Right renal cortex interstitium (tissue), 3 donors: Measurements from ENCODE around the gene SCNN1A. TPM values are rescaled to one million over a fixed set of nuclear protein-coding genes. Genes with fewer than 3 reads are reported as not detected.

Experiments used
- DNase-seq, 3 donors: peaks; one replicate each; pipeline ENCODE4 v3.0.0-alpha.2; 2013; ENCODE audit warnings: low read depth in 3 of 3, low spot score in 2 of 3
- polyA plus RNA-seq, 3 donors: library from polyadenylated mRNA; unstranded; fragments of 120-200 nt; gene quantifications; one replicate each; pipeline ENCODE4 v1.2.1, GENCODE V29; 2013; ENCODE audit not compliant: insufficient read length in 3 of 3

The SCNN1A gene
- polyA plus RNA-seq, 3 donors: 68.1 to 74.0 (median 70.4) TPM

DNA sequence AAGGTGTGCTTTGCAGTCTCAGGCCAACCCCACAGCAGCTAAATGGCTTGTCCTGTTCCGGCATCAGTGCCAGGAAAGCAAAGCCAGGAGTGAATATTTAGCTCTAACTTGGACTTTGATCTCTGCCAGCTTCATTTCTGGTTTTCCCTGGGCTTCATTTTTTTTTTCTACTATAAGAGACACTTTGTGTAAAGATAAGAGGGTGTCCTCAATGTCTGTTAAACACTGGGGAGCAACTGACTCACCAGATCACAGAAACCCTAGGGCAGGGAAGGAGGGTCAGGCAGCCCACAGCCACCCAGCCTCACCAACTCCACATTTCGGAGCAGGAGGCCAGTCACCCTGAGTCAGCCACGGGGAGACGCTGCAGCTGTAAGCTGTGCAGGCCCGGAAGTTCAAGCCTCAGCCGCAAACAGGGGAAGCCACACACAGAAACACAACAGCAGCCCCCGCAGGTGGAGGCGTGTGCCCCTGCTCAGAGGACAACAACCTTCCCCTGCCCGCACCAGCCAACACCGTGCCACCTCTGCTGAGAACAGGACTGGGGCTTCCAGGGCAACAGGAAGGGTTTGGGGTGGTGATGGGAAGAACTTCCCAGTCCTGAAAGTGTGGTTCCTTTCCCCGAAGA is 39.8 kb downstream of the SCNN1A start:
- no peak for DNase-seq

DNA sequence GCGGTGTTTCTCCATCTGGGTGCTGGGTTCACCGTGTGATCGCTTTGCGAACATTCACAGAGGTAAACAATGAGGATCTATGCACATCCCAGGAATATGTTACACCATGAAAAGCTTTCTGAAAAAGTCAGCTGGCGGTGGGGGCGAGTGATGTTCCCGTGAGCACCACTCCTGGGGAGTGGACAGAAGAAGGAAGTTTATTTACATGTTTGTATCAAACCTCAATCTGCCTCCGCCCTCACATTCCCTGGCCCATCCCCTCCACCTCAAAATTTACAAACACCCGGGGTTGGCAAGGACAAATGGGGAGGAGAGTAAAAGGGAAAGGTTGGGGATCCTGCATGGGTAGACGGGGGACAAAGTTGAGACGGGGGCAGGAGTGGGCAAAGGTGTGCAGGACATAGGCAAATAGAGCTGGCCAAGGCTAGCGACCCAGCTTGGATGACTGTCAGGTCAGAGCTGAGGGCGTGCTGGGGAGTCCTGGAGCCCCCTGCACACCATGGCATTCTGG is 40.4 kb downstream of the SCNN1A start:
- no peak for DNase-seq

DNA sequence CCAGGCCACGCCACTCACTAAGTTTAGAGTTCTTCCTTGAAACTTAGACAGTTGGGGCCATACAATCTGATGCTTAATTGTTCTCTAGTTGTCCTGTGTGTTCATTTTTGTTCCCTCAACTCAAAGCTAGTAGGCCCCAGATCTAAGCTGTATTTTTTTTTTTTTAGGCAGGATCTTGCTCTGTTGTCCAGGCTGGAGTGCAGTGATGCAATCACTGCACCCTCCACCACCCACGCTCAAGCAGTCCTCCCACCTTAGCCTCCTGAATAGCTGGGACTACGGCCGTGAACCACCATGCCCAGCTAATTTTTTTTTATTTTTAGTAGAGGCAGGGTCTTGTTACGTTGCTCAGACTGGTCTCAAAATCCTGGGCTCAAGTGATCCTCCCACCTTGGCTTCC is 41.0 kb downstream of the SCNN1A start:
- DNase-seq: no peak

DNA sequence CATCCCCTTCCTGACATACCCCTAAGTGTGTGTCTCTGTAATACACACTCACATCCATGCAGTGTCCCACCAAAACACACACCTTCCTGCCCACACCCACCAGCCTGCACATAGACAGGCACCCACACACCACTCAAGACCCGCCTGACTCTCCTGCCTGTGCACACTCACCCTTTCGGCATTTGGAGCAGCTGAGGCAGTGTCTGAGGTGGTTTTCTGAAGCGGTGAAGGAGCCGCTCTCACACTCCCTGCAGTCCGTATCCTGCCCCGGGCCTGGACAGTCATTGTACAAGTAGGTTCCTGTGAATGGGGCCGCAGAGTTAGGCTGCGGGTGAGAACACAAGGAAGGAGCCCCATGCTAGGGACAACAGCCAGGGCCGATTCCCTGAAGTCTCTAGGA is 41.8 kb downstream of the SCNN1A start:
- no peak for DNase-seq

DNA sequence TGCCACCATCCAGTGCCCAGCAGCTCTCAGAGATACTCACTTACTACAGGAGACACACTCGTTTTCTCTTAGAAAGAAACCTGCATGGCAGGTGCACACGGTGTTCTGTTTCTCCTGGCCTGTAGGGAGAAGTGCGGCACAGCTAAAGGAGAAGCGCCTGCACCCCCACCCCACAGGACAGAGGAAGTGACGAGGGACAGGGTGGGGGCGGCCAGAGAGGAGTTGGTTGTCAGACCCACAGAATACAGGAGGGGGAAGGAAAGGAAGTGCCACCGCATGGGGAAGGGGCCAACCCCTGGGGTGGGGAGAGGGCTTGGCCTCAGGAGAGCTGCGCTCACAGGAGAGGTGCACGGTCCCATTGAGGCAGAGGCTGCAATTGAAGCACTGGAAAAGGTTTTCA is 42.3 kb downstream of the SCNN1A start:
- DNase-seq: no peak

DNA sequence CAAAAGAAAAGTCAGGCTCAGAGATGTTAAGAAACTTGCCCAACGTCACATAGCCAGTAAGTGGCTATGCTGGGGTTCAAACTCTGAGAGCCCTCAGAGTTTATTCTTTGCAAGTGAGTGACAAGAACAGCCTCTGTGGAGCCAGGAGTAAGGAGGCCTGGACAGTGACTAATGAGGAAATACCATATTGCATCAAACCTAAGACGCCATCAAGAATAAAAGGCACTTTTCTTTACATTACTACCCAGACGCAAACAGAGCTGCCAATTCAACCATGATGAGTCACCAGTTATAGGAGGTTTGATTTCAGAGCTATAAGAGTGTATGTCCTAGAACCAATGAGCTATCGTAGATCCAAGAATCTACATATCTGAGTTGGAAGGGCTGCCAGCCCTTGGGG is 42.9 kb downstream of the SCNN1A start:
- DNase-seq: no peak

DNA sequence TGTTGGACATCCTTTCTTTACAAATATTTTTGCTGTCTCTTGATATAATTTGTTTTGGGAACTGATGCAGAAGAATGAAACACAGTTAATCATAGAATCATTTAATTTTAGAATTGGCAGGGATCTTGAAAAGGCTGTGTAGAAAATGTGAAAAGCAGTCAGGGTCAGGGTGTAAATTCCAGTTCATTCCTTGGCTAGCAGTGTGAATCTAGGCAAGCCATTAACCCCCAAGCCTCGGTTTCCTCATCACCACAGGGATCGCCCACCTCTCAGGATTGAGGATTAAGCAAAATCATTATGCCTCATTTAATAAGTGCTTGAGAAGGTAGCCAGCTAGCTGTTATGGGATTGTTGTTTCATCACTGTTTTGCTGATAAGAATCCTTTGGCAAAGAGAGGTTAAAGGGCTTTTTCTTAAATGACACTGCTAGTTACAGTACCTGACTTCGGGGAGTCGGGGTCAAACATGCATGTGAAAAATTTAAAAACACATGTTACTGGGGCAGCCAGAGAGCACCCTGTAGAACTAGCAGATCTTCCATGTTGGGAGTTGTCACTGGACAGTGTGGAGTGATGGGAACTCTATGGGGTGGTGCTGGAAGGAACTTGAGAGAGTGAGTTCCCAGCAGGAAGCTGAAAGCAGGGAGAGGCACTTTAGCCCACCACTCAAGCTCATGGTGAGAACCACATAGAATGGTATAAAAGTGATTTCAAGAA is 44.2 kb downstream of the SCNN1A start:
- no peak for DNase-seq

DNA sequence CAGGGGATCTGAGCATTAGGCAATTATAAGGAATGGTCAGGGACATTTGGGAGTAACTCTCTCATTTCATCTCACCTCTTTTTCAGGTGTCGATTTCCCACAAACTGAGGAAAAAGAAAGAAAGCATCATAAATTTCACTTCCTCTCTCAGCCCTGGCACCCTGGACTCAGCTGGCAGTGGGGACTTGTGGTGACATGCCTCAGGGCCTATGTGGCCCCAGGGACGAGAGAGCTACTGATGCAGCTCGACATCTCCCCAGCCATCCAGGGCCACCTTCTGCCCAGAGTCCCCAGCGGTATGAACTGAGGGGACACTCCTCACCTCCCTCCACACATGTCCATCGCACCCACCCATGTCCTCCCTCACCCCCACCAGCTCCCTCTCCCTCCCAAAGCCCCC is 45.2 kb downstream of the SCNN1A start:
- no peak for DNase-seq

DNA sequence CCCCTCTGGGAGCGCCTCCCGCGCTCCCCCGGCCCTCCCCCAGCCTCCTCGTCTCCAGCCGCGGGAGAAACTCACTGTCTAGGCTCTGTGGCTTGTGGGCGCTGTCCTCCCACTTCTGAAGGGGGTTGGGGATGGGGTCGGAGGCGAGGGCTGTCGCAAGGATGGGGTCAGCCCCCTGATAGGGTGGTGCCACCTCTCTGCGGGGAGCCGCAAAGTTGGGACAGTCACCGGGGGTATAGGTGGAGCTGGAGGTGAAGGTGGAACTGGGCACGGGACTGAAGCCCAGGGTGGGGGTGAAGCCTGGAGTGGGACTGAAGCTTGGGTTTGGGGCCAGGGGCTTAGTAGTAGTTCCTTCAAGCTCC is 45.7 kb downstream of the SCNN1A start:
- no peak for DNase-seq

DNA sequence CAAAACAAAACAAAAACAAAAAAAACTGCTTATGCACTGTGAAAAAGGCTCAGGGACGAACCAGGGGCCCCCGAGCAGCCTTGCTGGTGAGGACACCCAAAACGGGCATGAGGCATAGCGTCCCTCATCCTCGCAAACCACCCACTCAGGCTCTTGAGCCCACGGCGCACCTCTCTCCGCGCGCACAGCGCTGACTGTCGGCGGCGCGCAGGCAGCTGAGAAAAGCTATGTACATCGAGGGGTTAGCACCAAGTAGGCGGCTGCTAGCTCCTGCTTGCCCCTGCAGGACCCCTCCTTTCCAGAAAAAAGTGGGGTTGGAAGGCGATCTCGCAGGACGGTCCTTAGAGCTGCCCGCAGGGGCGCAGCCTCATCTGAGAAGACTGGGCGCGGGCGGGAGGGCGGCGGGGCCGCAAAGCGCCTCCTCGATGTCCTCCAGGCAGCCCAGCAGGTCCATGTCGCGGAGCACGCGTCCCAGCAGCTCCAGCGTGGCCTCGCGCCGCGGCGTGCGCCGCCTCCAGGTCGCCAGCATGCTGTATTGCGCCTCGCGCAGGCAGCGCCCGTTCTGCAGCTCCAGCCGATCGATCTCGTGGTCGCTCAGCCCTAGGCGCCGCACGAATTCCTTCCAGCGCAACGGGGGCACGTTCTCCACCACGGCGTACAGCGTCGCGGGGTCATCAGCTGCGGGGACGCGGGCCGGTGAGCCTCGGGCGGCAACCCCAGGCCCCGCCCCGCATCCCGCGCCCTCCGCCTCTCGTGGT is 46.2 kb downstream of the SCNN1A start:
- no peak for DNase-seq

DNA sequence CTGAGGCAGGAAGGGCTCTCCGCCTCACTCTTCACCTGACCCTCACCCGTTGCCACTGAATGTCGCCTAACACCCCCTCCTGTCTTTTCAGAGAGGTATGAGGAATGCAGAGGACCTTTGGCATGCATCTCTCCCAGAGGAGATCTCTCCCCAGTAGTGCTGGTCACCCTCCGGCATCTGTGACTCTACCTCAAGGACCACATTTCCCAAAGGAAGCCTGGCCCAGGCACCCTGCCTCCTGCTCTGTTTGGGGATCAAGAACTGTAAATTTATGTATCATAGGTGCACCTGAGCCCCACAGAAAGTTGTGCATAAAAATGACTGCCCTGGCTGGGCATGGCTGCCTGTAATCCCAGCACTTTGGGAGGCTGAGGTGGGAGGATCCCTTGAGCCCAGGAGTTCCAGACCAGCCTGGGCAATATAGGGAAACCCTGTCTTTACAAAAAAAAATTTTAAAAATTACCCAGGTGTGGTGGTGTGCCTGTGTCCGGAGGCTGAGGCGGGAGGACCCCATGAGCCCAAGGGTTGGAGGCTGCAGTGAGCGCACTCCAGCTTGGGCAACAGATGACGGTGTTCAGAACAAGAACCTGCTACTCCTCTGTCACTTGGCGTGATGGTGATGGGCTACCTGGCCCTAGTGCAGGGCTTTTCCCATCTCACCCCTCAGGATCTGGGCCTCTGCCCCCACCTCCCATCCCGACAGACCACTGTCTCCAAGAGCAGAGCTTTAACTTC is 47.2 kb downstream of the SCNN1A start:
- no peak for DNase-seq

DNA sequence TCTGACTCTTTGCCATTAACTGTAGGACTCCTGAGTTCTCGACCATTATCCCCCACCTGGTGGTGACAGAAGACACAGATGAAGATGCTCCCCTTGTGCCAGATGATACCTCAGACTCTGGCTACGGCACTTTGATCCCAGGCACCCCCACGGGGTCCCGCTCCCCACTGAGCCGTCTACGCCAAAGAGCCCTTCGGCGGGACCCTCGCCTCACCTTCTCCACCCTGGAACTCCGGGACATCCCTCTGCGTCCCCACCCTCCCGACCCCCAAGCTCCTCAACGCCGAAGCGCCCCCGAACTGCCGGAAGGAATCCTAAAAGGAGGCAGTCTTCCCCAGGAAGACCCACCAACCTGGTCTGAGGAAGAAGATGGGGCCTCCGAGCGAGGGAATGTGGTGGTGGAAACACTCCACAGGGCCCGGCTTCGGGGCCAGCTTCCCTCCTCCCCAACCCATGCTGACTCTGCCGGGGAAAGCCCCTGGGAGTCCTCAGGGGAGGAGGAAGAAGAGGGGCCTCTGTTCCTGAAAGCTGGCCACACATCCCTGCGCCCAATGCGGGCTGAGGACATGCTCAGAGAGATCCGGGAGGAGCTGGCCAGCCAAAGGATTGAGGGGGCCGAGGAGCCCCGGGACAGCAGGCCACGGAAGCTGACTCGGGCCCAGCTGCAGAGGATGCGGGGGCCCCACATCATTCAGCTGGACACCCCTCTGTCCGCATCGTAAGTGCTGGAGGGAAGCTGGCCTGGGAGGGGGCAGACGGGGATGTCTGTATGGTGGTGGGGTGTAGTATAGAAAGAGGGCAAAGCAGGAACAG is 47.9 kb downstream of the SCNN1A start:
- no peak for DNase-seq

DNA sequence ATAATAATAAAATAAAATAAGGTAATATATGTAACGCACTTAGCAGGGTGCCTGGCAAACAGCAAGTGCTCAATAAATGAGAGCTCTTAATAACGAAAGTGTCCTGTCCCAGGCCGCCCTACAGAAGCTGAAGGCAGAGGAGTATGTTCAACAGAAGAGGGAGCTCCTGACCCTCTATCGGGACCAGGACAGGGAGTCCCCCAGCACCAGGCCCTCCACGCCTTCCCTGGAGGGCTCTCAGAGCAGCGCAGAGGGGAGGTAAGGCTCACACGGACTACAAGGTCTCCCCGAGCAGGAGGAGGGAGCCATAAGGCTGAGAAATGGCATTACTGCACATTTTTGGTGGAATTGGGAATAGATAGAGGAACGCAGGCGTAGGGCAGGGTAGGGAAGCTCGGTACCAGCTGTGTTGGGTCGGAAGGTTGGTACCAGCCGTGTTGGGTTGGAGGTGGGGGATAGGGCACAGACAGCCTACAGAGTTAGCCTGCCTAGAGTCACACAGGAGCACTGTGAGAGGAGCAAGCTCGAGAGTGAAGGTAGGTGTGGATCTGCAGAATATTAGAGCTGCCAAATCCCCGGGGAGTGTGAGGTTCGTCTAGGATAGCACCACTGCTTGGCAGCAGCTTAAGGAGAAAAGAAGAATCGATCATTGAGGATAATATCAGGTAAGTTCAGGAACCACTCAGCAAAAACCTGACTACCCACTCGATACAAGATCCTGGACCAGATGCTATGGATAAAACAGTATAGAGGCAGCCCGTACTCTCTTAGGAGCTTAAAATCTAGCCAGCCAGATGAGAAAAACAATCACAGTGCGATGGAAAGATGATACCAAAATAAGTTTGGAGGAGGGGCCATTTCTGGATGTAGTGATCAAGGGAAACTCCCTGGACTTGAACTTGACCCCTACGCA is 48.8 kb downstream of the SCNN1A start:
- no peak for DNase-seq

DNA sequence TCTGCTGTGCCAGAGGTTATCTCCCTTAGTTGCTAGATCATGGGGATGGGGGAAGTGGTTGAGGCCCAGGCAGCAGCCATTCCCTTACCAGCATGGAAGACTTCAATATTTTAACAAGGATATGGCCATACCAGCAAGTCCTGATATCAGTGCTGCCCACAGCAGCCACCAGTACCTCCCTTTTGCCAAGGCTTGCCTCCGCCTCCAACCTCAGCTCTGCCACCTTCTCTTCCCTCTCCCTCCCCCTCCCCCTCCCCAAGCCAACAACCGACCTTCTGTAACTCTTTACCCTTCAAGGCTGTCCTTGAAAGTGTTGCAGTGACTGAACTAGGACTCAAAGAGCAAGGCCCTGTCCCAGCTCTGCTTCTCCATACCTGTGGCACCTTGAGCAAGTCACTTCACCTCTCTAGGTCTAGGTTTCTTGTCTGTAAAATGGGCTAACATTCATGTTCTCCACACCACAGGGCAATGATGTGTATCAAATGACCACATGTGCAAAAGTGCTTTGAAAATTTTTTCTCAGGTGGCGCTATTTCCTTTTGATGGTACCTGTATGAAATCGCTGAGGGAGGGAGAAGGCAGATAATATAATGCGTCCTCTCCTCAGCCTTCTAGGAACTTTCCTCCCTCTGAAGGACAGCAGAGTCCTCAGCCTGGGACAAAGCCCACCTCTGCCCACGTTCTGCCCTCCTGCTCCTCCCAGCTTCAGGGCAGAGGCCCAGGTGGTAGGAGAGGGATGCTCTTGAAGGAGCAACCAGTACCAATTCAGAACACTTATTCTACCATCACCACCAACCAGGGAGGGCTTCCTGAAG is 50.2 kb downstream of the SCNN1A start:
- DNase-seq: no peak

DNA sequence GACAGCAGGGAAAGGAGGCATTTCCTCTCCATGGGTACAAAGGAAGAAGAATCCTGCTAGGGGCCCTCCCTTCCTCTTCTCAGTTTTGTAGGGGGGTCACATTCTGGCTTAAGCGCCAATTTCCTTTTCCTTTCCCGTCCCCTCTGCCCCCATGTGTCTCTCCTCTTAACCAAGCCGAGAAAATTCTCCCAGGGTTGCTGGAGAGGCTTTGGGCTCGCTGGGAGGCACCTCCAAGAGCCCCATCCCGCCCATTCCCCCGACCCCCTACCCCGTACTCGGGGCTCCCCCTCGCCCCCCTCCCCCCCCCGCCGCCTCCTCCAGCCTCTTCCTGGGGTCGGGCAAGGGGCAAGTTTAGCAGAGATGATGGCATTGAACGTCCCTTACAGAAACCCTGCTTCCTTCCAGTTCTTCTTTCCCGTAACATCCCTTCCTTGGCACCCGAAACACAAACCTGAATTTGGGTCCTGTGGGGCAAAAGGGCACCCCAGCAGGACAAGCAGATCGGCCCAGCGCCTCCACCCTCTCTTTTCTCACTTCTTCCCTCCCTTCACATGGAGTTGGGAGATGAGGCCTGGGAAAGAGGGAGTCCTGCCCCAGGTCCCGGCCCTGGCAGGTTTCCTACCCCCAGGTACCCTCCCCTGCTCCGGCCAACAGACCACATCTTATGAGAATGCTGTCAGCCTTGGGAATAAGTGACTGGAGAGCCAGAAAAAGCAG is 51.2 kb downstream of the SCNN1A start:
- no peak for DNase-seq

DNA sequence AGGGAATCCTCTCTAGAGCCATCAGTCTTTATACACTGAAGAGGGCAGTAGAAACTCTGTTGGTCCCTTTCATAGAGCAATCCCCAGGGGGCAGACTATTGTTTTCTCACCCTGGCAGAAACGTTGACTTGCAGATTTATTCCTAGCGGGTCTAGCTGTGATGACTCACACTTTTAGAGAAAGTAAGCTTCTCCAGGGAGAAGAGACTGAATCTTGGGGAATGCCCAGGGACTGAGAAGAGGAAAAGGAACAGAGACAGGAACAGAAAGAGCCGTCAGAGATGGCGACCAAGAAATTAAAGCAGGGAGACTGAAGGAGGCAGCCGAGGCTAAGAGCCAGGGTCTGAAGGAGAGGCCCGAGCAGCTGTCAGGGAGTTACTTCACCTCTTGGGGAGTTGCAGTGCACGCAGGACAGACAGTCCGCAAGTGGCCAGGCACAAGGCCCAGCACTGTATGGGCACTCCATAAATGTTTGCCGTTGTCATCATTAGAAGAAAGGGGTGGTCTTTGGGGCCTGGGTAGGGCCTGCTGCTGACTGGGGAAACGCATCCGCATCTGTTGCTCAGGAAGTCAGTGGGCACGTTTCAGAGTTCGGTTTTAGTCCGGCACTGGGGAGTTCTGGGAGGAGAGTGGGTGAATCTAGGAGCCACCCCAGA is 51.9 kb downstream of the SCNN1A start:
- no peak for DNase-seq

DNA sequence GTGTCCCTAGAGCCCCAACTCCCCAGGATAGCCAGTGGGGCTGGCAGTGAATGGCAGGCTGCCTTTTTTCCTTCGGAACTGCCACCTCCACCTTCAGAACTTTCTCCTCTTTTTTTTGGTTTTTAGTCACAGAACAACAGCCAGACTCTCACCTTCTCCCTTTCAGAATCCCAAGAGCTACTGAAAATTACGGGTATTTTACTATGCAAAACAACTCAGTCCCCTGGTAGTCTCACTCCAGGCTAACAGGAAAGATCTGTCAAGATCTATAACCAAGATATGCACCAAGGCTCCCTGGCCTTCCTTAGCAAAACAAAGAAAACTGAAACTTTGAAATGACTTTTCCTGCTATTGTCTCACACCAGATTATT is 52.4 kb downstream of the SCNN1A start:
- no peak for DNase-seq
